Measurements from ENCODE around the gene TMEM132D. TPM values are rescaled to one million over a fixed set of nuclear protein-coding genes. Genes with fewer than 3 reads are reported as not detected.

The TMEM132D gene
- total and polyA plus RNA-seq, 2 of the 4 experiments (the other 2 are of a cell fraction): not detected

GRCh38 chr12:129527506-129527905, 376.3 kb downstream of the TMEM132D start:
- no peak overlapping the region for H2AK5ac ChIP-seq (ENCODE audit: low read depth, low read length)
- BruUV-seq (replicated peaks): no TSS peak
- H3K36me3 ChIP-seq (ENCODE audit: control insufficient read depth, insufficient read depth, low read length): no peaks in the 10 kb centered on the region
- no peaks in the 10 kb centered on the region for H4K20me1 ChIP-seq (ENCODE audit: insufficient read depth, low read length)
- H4K8ac ChIP-seq (ENCODE audit: low read depth in 2 of 2, low read length in 2 of 2): no peak overlapping the region
- no peak overlapping the region for H2BK20ac ChIP-seq (ENCODE audit: low read depth, low read length)
- no peak overlapping the region for H4K91ac ChIP-seq (ENCODE audit: insufficient read depth, low read depth, low read length)
- H3K4me1 ChIP-seq (ENCODE audit: control insufficient read depth, insufficient read depth, low read length): no peaks in the 10 kb centered on the region
- H2BK120ac ChIP-seq (ENCODE audit: low read depth, low read length): no peak overlapping the region
- H3K9ac ChIP-seq (ENCODE audit: low read depth, low read length): no peak overlapping the region
- no peak overlapping the region for H3K4me2 ChIP-seq (ENCODE audit: low read depth, low read length)
- no peak overlapping the region for H3K4ac ChIP-seq (ENCODE audit: low read depth, low read length)
- H3K18ac ChIP-seq (ENCODE audit: low read depth, low read length): no peak overlapping the region
- ATAC-seq (ENCODE audit: low read depth): no peak
- H3K9me1 ChIP-seq (ENCODE audit: insufficient read depth, low read length): no peaks in the 10 kb centered on the region
- no peak overlapping the region for H2BK5ac ChIP-seq (ENCODE audit: low read depth, low read length, poor library complexity, severe bottlenecking)
- no peaks in the 10 kb centered on the region for H3K27me3 ChIP-seq (ENCODE audit: control insufficient read depth, insufficient read depth, low read length)
- no peak overlapping the region for H3K4me3 ChIP-seq (ENCODE audit: insufficient read depth, low read depth, low read length)
- intact Hi-C loops (cut with micrococcal nuclease) (no loop called here), in situ Hi-C loops (cut with MboI; ENCODE audit: low sequenced_read_pairs) (no loop called here), dilution Hi-C loops (cut with HindIII; ENCODE audit: low sequenced_read_pairs, unreplicated experiment) (no loop called here)
- H4K5ac ChIP-seq (ENCODE audit: low read depth, low read length): no peak overlapping the region
- POLR2A ChIA-PET (ENCODE audit: unreplicated experiment): no interaction called here
- H3K9me3 ChIP-seq (ENCODE audit: control insufficient read depth, insufficient read depth, low read length): peaks cover 6% of the 10 kb centered on the region; the same call in 1 of the 2 replicates
- H3K23ac ChIP-seq (ENCODE audit: low read depth, low read length): no peak overlapping the region
- no peak overlapping the region for H3K14ac ChIP-seq (replicated peaks; ENCODE audit: low read depth, low read length)
- H3K56ac ChIP-seq (ENCODE audit: extremely low read depth, insufficient read depth, low read length): no peak overlapping the region
- H2BK15ac ChIP-seq (ENCODE audit: low read depth, low read length): no peak overlapping the region
- TF ChIP-seq RCOR1 (IDR thresholded peaks at IDR 0.05; ENCODE audit: insufficient replicate concordance, low read length) (no peak), NFE2L2 (IDR thresholded peaks at IDR 0.05; ENCODE audit: low read depth, low read length) (no peak), CEBPB (IDR thresholded peaks at IDR 0.05; ENCODE audit: low read depth, low read length) (no peak), MXI1 (IDR thresholded peaks at IDR 0.05; ENCODE audit: borderline replicate concordance, low read depth, low read length) (no peak), MAFK (IDR thresholded peaks at IDR 0.05; ENCODE audit: low read depth, low read length) (no peak), FOS (IDR thresholded peaks at IDR 0.05; ENCODE audit: low read depth, low read length) (no peak), RAD21 (IDR thresholded peaks at IDR 0.05; ENCODE audit: low read length) (no peak), MAZ (IDR thresholded peaks at IDR 0.05; ENCODE audit: borderline replicate concordance, low read depth, low read length) (no peak), CHD1 (IDR thresholded peaks at IDR 0.05; ENCODE audit: low read depth, low read length) (no peak), BHLHE40 (IDR thresholded peaks at IDR 0.05; ENCODE audit: low read depth, low read length) (no peak), POLR2A (IDR thresholded peaks at IDR 0.05; ENCODE audit: low read depth, low read length) (no peak)
- TF ChIP-seq, protein P1, sequence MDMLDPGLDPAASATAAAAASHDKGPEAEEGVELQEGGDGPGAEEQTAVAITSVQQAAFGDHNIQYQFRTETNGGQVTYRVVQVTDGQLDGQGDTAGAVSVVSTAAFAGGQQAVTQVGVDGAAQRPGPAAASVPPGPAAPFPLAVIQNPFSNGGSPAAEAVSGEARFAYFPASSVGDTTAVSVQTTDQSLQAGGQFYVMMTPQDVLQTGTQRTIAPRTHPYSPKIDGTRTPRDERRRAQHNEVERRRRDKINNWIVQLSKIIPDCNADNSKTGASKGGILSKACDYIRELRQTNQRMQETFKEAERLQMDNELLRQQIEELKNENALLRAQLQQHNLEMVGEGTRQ (IDR thresholded peaks at IDR 0.05; ENCODE audit: low read depth, low read length): no peak
- H3K27ac ChIP-seq (ENCODE audit: insufficient read depth, low read length): no peak overlapping the region
- CTCF ChIA-PET: no interaction called here
- no peak overlapping the region for H2AFZ ChIP-seq (replicated peaks; ENCODE audit: low read length, poor library complexity)
- H2AK9ac ChIP-seq (replicated peaks; ENCODE audit: low read depth, low read length, poor library complexity): no peak overlapping the region
- WGBS, 2 experiments (ENCODE audit: extremely low coverage in 2 of 2, insufficient read length in 1 of 2): no CpG with 5 or more reads among the region's 3 CpGs
- H3K79me1 ChIP-seq (ENCODE audit: low read depth in 1 of 2, low read length in 2 of 2): no peaks in the 10 kb centered on the region
- DNase-seq: no peak
